ENCODE data around the gene F2RL3.
A peak's percentile ranks its signal among the peaks of the same experiment; 100 is the strongest.

F2RL3 gene

GRCh38 chr19:16927883-16928282 is 39.1 kb downstream of the F2RL3 start:
- Histone ChIP-seq H3K36me3 (replicated peaks in 1 of 2; ENCODE audit: control insufficient read depth in 2 of 2, insufficient read depth in 2 of 2, low read length in 2 of 2) (peaks cover 0 to 7% of the 10 kb centered on the region in 2 donors), H3K4me2 (ENCODE audit: insufficient read depth, low read length, poor library complexity, severe bottlenecking) (no peak overlapping the region), H3K4ac (ENCODE audit: low read length) (no peak overlapping the region), H3K4me3 (ENCODE audit: low read length in 2 of 2) (no peak overlapping the region), H2BK12ac (ENCODE audit: low read length) (no peak overlapping the region), H3K14ac (ENCODE audit: low read length) (peak overlapping the region; percentile 44), H3K27ac (replicated peaks; ENCODE audit: low read length) (no peak overlapping the region), H2AFZ (ENCODE audit: low read length) (no peak overlapping the region), H3K18ac (ENCODE audit: low read length) (no peak overlapping the region), H3K9ac (ENCODE audit: low read depth, low read length, poor library complexity) (peak overlapping the region; percentile 30), H3K23ac (ENCODE audit: low read depth, low read length, poor library complexity) (peak overlapping the region; percentile 48), H2BK15ac (ENCODE audit: low read length) (no peak overlapping the region), H3K79me1 (ENCODE audit: low read depth, low read length) (peaks cover 5% of the 10 kb centered on the region), H2BK120ac (ENCODE audit: low read depth, low read length) (no peak overlapping the region), H3K4me1 (ENCODE audit: control insufficient read depth in 2 of 2, insufficient read depth in 1 of 2, low read depth in 1 of 2, low read length in 2 of 2) (no peaks in the 10 kb centered on the region), H4K91ac (ENCODE audit: low read depth, low read length, poor library complexity) (no peak overlapping the region), H3K27me3 (ENCODE audit: control insufficient read depth in 3 of 3, insufficient read depth in 3 of 3, low read depth in 1 of 3, low read length in 3 of 3) (no peaks in the 10 kb centered on the region), H2BK5ac (ENCODE audit: low read length) (peak overlapping the region; percentile 8), H2AK5ac (ENCODE audit: low read depth, low read length) (no peak overlapping the region), H4K8ac (ENCODE audit: low read depth, low read length) (no peak overlapping the region), H3K9me3 (replicated peaks in 1 of 2; ENCODE audit: control insufficient read depth in 2 of 2, insufficient read depth in 1 of 2, low read depth in 1 of 2, low read length in 2 of 2) (peaks cover 9 to 13% of the 10 kb centered on the region in 2 donors)
- DNase-seq (ENCODE audit: low spot score), result no peak
- no CpG with 5 or more reads among the region's 13 CpGs for WGBS, 2 donors (ENCODE audit: extremely low coverage in 2 of 2, insufficient read length in 2 of 2, insufficient replicate concordance in 1 of 2)

- H2AFZ ChIP-seq (ENCODE audit: low read length), result no peak overlapping the region
- no peak overlapping the region for H3K4me3 ChIP-seq (ENCODE audit: low read length in 2 of 2)
- H3K36me3 ChIP-seq (replicated peaks in 1 of 2; ENCODE audit: control insufficient read depth in 2 of 2, insufficient read depth in 2 of 2, low read length in 2 of 2), result peaks cover 0 to 5% of the 10 kb centered on the region in 2 donors
- H3K4ac ChIP-seq (ENCODE audit: low read length), result no peak overlapping the region
- no peak overlapping the region for H3K14ac ChIP-seq (ENCODE audit: low read length)
- H3K4me2 ChIP-seq (ENCODE audit: insufficient read depth, low read length, poor library complexity, severe bottlenecking), result no peak overlapping the region
- no peaks in the 10 kb centered on the region for H3K4me1 ChIP-seq (ENCODE audit: control insufficient read depth in 2 of 2, insufficient read depth in 1 of 2, low read depth in 1 of 2, low read length in 2 of 2)
- no peak overlapping the region for H2BK15ac ChIP-seq (ENCODE audit: low read length)
- WGBS, 2 donors (ENCODE audit: extremely low coverage in 2 of 2, insufficient read length in 2 of 2, insufficient replicate concordance in 1 of 2), result no CpG with 5 or more reads among the region's 2 CpGs
- H4K8ac ChIP-seq (ENCODE audit: low read depth, low read length), result no peak overlapping the region
- H3K23ac ChIP-seq (ENCODE audit: low read depth, low read length, poor library complexity), result no peak overlapping the region
- no peak overlapping the region for H2BK5ac ChIP-seq (ENCODE audit: low read length)
- H3K18ac ChIP-seq (ENCODE audit: low read length), result no peak overlapping the region
- H3K79me1 ChIP-seq (ENCODE audit: low read depth, low read length), result peaks cover 5% of the 10 kb centered on the region
- H2BK120ac ChIP-seq (ENCODE audit: low read depth, low read length), result no peak overlapping the region
- H2AK5ac ChIP-seq (ENCODE audit: low read depth, low read length), result no peak overlapping the region
- H2BK12ac ChIP-seq (ENCODE audit: low read length), result no peak overlapping the region
- no peaks in the 10 kb centered on the region for H3K27me3 ChIP-seq (ENCODE audit: control insufficient read depth in 3 of 3, insufficient read depth in 3 of 3, low read depth in 1 of 3, low read length in 3 of 3)
- peaks cover 9 to 13% of the 10 kb centered on the region in 2 donors for H3K9me3 ChIP-seq (replicated peaks in 1 of 2; ENCODE audit: control insufficient read depth in 2 of 2, insufficient read depth in 1 of 2, low read depth in 1 of 2, low read length in 2 of 2)
- H3K27ac ChIP-seq (replicated peaks; ENCODE audit: low read length), result no peak overlapping the region
- H4K91ac ChIP-seq (ENCODE audit: low read depth, low read length, poor library complexity), result no peak overlapping the region
- H3K9ac ChIP-seq (ENCODE audit: low read depth, low read length, poor library complexity), result no peak overlapping the region
- DNase-seq (ENCODE audit: low spot score), result no peak
Measured at GRCh38 chr19:16928351-16928750, 39.6 kb downstream of the F2RL3 start.

DNA sequence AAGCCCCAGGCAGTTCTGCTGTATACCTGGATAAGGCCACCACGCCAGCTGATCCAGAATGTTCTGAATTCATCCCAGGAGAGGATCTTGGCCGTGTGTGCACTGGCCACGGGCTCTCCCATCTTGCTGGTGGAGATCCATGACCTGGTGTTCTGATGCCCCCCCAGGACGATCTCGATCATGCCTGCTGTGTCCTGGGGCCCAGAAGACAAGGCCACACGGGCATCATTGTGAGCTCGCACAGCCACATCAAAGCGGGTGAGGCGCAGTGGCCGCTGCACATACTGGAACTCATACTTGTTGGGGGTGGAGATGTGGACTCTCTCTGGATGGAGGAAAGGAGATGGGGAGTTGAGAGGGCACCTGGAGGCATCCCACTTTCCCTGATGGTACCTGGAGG is 40.1 kb downstream of the F2RL3 start:
- Histone ChIP-seq H3K4me3 (ENCODE audit: low read length in 2 of 2) (no peak overlapping the region), H2BK5ac (ENCODE audit: low read length) (no peak overlapping the region), H3K27me3 (ENCODE audit: control insufficient read depth in 3 of 3, insufficient read depth in 3 of 3, low read depth in 1 of 3, low read length in 3 of 3) (no peaks in the 10 kb centered on the region), H2BK120ac (ENCODE audit: low read depth, low read length) (no peak overlapping the region), H3K23ac (ENCODE audit: low read depth, low read length, poor library complexity) (no peak overlapping the region), H3K4me2 (ENCODE audit: insufficient read depth, low read length, poor library complexity, severe bottlenecking) (no peak overlapping the region), H2BK12ac (ENCODE audit: low read length) (no peak overlapping the region), H2AK5ac (ENCODE audit: low read depth, low read length) (no peak overlapping the region), H2AFZ (ENCODE audit: low read length) (no peak overlapping the region), H3K18ac (ENCODE audit: low read length) (no peak overlapping the region), H3K14ac (ENCODE audit: low read length) (no peak overlapping the region), H3K9ac (ENCODE audit: low read depth, low read length, poor library complexity) (no peak overlapping the region), H3K79me1 (ENCODE audit: low read depth, low read length) (peaks cover 5% of the 10 kb centered on the region), H2BK15ac (ENCODE audit: low read length) (no peak overlapping the region), H3K4ac (ENCODE audit: low read length) (no peak overlapping the region), H4K91ac (ENCODE audit: low read depth, low read length, poor library complexity) (no peak overlapping the region), H3K9me3 (replicated peaks in 1 of 2; ENCODE audit: control insufficient read depth in 2 of 2, insufficient read depth in 1 of 2, low read depth in 1 of 2, low read length in 2 of 2) (peaks cover 9 to 13% of the 10 kb centered on the region in 2 donors), H4K8ac (ENCODE audit: low read depth, low read length) (no peak overlapping the region), H3K27ac (replicated peaks; ENCODE audit: low read length) (no peak overlapping the region), H3K36me3 (replicated peaks in 1 of 2; ENCODE audit: control insufficient read depth in 2 of 2, insufficient read depth in 2 of 2, low read length in 2 of 2) (peaks cover 0 to 5% of the 10 kb centered on the region in 2 donors), H3K4me1 (ENCODE audit: control insufficient read depth in 2 of 2, insufficient read depth in 1 of 2, low read depth in 1 of 2, low read length in 2 of 2) (no peaks in the 10 kb centered on the region)
- DNase-seq (ENCODE audit: low spot score), result no peak
- no CpG with 5 or more reads among the region's 10 CpGs for WGBS, 2 donors (ENCODE audit: extremely low coverage in 2 of 2, insufficient read length in 2 of 2, insufficient replicate concordance in 1 of 2)

DNA sequence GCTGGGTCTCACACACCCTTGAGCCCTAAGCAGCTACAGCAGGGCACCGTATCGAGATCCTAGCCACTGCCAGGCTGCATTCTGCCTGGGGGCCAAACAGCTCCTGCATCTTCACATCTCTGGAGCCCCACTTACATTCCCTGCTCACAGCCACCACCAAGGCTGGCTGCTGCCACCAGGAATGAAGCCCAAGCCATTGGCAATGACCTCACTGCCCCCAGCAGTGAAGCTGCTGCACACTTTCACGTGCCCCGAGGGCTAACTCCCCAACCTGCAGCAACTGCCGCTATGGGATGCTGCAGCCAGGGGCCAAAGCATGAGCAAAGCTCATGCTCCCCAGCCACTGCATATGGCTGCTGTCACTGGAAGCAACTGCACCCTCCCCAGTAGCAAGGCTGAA is 42.0 kb downstream of the F2RL3 start:
- Histone ChIP-seq H4K91ac (ENCODE audit: low read depth, low read length, poor library complexity) (no peak overlapping the region), H2BK5ac (ENCODE audit: low read length) (peak overlapping the region; percentile 62), H2BK12ac (ENCODE audit: low read length) (peak overlapping the region; percentile 53), H2AK5ac (ENCODE audit: low read depth, low read length) (no peak overlapping the region), H2BK120ac (ENCODE audit: low read depth, low read length) (no peak overlapping the region), H3K23ac (ENCODE audit: low read depth, low read length, poor library complexity) (no peak overlapping the region), H3K27me3 (ENCODE audit: control insufficient read depth in 3 of 3, insufficient read depth in 3 of 3, low read depth in 1 of 3, low read length in 3 of 3) (no peaks in the 10 kb centered on the region), H3K4me1 (ENCODE audit: control insufficient read depth in 2 of 2, insufficient read depth in 1 of 2, low read depth in 1 of 2, low read length in 2 of 2) (no peaks in the 10 kb centered on the region), H3K9ac (ENCODE audit: low read depth, low read length, poor library complexity) (no peak overlapping the region), H4K8ac (ENCODE audit: low read depth, low read length) (no peak overlapping the region), H3K18ac (ENCODE audit: low read length) (peak overlapping the region; percentile 71), H3K4ac (ENCODE audit: low read length) (no peak overlapping the region), H3K36me3 (replicated peaks in 1 of 2; ENCODE audit: control insufficient read depth in 2 of 2, insufficient read depth in 2 of 2, low read length in 2 of 2) (peaks cover 0 to 2% of the 10 kb centered on the region in 2 donors), H3K9me3 (replicated peaks in 1 of 2; ENCODE audit: control insufficient read depth in 2 of 2, insufficient read depth in 1 of 2, low read depth in 1 of 2, low read length in 2 of 2) (peaks cover 9 to 11% of the 10 kb centered on the region in 2 donors), H3K4me2 (ENCODE audit: insufficient read depth, low read length, poor library complexity, severe bottlenecking) (no peak overlapping the region), H2AFZ (ENCODE audit: low read length) (no peak overlapping the region), H3K14ac (ENCODE audit: low read length) (no peak overlapping the region), H3K27ac (replicated peaks; ENCODE audit: low read length) (no peak overlapping the region), H3K4me3 (ENCODE audit: low read length in 2 of 2) (no peak overlapping the region), H3K79me1 (ENCODE audit: low read depth, low read length) (peaks cover 5% of the 10 kb centered on the region), H2BK15ac (ENCODE audit: low read length) (no peak overlapping the region)
- WGBS, 2 donors (ENCODE audit: extremely low coverage in 2 of 2, insufficient read length in 2 of 2, insufficient replicate concordance in 1 of 2), result no CpG with 5 or more reads among the region's 5 CpGs
- no peak for DNase-seq (ENCODE audit: low spot score)

All from neuronal stem cell (in vitro differentiated cells).